Stimulated activated CD4-positive, alpha-beta T cell treated with anti-CD3 and anti-CD28 coated beads, Interleukin-4, amount 100 ng/mL, for 48 hours (primary cell): ENCODE data around the gene SIN3A.
"Not testable (repeated sequence)": the region's sequence is repeated elsewhere in the genome, so short reads cannot be mapped to it uniquely, and the experiment has no call there.

Source experiments
- DNase-seq, 2 donors: peaks; one replicate each; pipeline ENCODE4 v3.0.0-alpha.2; 2020; ENCODE audit warnings: low read depth in 2 of 2

Gene SIN3A

GRCh38 chr15:75357976-75358673 is 93.4 kb downstream of the SIN3A start:
- no peak for DNase-seq

DNA sequence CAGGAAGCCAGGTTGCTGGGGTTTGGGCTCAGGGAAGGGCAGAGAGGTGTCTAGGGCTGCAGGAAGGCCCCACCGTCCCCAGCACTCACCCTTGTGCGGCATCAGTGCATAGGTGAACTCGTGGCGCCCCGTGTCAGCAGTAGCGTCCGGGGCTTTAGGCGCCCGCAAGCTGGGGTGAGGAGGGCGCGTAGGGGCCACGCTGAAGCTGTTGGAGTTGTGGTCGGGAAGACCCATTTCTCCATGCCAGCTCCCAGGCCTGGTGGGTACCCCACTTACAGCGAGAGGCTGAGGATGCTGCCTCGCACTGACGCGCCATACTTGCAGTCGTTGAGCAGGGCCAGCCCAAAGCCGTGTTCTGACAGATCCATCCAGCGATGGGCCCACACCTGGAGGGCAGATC is 95.0 kb downstream of the SIN3A start:
- no peak for DNase-seq

- no peak for DNase-seq
Measured at GRCh38 chr15:75356006-75356405, 95.5 kb downstream of the SIN3A start.

DNA sequence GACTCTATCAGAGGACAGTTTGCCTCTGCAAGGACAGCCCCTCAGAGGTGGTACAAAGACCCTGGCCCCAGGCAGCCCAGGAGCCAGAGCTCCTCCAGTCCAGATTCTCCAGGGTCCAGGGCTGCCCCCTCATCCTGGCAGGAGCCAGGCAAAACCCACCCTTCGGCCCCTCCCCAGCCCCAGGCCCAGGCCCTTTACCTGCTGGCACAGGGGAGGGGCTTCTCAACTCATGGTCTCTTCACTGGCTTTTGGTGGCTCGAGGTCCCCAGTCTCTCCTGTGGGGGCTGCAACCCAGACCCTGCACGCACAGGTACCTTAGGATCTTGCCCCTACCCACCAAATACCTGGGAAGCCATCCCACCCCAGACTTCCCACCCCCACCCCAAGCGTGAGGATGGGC is 96.1 kb downstream of the SIN3A start:
- no peak for DNase-seq

- DNase-seq = no peak
Measured at GRCh38 chr15:75354454-75354853, 97.0 kb downstream of the SIN3A start.

DNA sequence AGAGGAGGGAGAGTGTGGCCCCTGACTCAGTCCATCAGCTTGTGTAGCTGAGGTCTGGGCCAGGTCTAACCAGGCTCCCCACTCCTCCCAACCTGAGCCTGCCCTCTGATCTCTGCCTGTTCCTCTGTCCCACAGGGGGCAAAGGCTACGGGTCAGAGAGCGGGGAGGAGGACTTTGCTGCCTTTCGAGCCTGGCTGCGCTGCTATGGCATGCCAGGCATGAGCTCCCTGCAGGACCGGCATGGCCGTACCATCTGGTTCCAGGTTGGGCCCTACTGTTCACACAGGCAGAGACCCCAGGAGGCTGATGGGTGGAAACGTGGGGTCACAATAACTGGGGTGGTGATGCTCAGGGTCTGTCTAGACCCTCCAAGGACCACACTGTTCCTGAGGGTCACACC is 97.9 kb downstream of the SIN3A start:
- no peak for DNase-seq

DNA sequence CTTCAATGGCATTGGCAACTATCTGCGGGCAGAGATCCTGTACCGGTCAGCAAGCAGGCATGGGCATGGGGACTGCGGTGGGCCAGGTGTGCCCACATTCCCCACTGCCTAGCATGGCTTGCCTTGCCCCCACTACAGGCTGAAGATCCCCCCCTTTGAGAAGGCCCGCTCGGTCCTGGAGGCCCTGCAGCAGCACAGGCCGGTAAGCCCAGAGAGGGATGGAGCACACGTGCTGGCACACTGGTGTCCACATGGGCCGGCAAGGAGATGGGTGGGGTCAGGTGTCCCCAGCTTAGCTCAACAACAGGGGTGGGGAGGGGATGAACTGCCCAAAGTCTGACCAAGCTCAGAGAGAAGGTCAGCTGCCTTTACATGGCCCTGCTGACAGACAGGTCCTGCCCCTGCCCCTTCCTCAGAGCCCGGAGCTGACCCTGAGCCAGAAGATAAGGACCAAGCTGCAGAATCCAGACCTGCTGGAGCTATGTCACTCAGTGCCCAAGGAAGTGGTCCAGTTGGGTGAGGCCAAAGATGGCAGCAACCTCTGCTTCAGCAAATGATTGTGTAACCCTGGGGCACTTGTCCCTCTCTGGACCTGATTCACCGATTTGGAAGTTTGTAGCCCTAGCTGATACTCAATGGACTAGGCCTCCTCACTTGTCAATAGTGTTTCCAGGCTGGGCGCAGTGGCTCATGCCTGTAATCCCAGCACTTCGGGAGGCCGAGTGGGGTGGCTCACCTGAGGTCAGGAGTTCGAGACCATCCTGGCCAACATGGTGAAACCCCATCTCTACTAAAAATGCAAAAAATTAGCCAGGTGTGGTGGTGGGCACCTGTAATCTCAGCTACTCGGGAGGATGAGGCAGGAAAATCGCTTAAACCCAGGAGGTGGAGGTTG is 99.1 kb downstream of the SIN3A start:
- no peak for DNase-seq

GRCh38 chr15:75350601-75351361 is 100.7 kb downstream of the SIN3A start:
- DNase-seq = no peak

- DNase-seq = peak in 1 of 2 donors; percentile 45
Measured at GRCh38 chr15:75349851-75350588, 101.5 kb downstream of the SIN3A start.

- DNase-seq = not testable (repeated sequence)
Measured at GRCh38 chr15:75349351-75349669, 102.2 kb downstream of the SIN3A start.

GRCh38 chr15:75348562-75349350 is 102.7 kb downstream of the SIN3A start:
- DNase-seq = no peak

DNA sequence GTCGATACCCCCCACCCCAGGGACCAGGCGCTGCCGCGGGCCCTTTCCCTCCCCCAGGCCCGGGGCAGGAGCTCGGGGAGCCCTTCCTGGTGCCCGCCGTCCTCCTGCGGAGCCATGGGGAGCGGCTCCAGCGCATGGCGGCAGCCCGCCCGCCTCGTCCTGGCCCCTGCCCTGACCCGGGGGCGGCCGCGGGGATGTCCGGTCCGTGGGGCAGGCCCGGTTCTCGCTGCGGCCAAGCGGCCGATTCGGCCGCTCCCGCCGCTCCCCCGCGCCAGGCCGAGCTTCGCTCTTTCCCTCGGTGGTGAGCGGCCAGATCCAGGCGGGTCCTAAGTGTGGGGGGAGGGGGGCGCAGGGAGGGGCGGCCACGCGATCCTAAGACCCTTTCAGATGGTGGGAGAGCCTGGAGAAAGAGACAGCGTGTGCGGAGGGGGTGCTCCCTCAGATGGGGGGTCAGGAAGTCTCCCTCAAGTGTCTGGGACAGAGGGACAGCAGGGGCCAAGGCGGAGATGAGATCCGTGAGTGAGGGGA is 103.4 kb downstream of the SIN3A start:
- no peak for DNase-seq

DNA sequence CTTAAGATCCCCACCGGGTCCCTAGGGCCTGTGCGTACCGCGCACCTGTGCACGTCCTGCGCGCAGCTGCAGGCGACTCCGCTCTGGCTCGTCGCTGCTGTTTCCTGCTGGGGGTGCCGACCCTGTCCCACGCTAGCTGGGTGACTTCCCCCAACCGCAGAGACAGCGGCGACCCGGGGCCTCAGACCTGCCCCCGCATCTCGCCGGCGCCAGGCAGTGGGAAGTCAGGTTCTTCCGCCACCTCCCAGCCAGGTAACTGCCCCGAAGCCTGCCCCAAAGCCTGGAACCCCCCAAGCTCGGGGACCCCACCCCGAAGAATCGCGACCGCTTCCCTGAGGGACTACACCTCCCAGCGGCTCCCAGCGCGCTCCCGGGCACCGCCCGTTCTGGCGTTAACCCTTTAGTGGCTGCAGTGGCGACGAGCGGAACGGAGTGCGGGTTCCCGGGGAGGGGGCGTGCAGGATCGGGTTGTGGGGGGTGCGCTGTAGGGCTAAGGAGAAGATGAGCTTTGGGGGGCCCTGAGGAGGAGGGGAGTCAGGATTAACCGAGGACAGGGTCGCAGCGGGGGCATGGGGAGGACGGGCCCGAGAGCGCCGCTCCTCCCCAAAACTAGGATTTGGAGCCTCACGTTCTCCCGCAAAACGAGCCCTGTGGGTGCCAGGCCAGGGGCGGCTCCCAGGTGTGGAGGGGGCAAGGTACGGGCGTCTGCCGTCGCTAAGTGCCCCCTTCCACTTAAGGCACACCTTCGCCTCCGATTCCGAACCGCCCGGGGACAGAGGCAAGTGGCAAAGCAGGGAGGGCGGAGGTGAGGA is 104.1 kb downstream of the SIN3A start:
- no peak for DNase-seq

- no peak for DNase-seq
Measured at GRCh38 chr15:75346796-75347221, 104.7 kb downstream of the SIN3A start, which contains the start of gene NEIL1. Gene NEIL1, plus strand, starts transcription at chr15:75347039. Its CDS starts 1,867 bp downstream, at chr15:75348906.

DNA sequence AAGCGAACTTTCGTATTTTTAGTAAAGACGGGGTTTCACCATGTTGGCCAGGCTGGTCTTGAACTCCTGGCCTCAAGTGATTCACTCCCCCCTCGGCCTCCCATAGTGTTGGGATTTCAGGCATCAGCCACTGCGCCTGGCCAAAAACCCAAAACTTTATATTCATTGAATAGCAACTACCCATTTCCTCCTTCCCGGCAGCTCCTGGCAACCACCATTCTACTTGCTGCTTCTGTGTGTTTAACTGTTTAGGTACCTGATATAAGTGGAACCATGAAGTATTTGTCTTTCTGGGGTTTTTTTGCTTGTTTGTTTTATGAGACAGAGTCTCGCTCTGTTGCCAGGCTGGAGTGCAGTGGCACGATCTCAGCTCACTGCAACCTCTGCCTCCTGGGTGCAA is 107.5 kb downstream of the SIN3A start:
- not testable (repeated sequence) for DNase-seq

GRCh38 chr15:75342221-75342620 is 109.3 kb downstream of the SIN3A start:
- DNase-seq = no peak

DNA sequence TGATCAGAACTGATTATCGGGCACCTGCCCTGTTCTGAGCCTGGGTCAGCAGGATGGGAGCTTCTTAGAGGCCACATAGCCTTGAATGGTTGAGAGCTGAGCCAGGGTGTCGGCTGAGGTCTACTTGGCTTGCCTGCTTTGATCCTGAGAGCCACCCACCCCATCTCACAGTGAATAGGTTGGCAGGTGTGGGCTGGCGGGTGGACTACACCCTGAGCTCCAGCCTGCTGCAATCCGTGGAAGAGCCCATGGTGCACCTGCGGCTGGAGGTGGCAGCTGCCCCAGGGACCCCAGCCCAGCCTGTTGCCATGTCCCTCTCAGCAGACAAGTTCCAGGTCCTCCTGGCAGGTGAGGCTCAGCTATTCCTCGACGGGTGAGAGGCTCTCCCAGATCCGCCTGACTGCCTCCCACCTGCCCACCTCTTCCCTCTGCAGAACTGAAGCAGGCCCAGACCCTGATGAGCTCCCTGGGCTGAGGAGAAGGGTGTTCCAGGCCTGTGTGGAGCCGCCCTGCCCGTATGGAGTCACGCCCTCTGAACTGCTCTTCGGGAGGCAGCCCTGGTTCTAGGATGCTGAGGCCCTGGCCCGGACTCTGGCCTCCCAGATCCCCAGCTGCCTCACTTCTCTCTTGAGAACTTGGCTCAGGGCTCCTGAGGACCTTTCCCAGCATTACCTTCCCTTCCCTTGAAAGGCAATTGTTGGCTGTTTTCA is 111.8 kb downstream of the SIN3A start:
- no peak for DNase-seq

- no peak for DNase-seq
Measured at GRCh38 chr15:75338661-75339240, 112.7 kb downstream of the SIN3A start.
